Nephron (organoid): Measurements from ENCODE around the gene MLLT6.
A peak's percentile ranks its signal among the peaks of the same experiment; 100 is the strongest.

ENCODE experiments used
- H3K27ac Mint-ChIP-seq, 3 experiments: 2 replicates each; pipeline ENCODE4 v1.8.0; 2020; ENCODE audit warnings: mixed read lengths in 3 of 3, mild to moderate bottlenecking in 2 of 3, moderate library complexity in 1 of 3
- H3K27me3 Mint-ChIP-seq: 2 replicates; pipeline ENCODE4 v1.8.0; 2021; ENCODE audit warnings: low read depth, mild to moderate bottlenecking, moderate library complexity, mixed read lengths
- H3K36me3 Mint-ChIP-seq: 2 replicates; pipeline ENCODE4 v1.8.0; 2020; ENCODE audit warnings: low read depth, mixed read lengths
- H3K4me1 Mint-ChIP-seq: 2 replicates; pipeline ENCODE4 v1.8.0; 2020; ENCODE audit warnings: mixed read lengths
- H3K4me3 Mint-ChIP-seq, 3 experiments: 2 replicates each; pipeline ENCODE4 v1.8.0; 2020; ENCODE audit warnings: mild to moderate bottlenecking in 3 of 3, mixed read lengths in 3 of 3, moderate library complexity in 2 of 3
- H3K9me3 Mint-ChIP-seq: 2 replicates; pipeline ENCODE4 v1.8.0; 2020; ENCODE audit warnings: mixed read lengths
- CTCF ChIP-seq, 3 experiments: fragments of 200-600 bp; sonication (generic); IDR thresholded peaks; one replicate each; pipeline ENCODE4 v1.5.0; 2021; ENCODE audit warnings: antibody characterized with exemption in 3 of 3; ENCODE audit not compliant: unreplicated experiment in 3 of 3

Gene MLLT6

GRCh38 chr17:38740806-38741205, 35.7 kb downstream of the MLLT6 start:
- Mint-ChIP-seq H3K9me3 (no peaks in the 10 kb centered on the region), H3K4me3 (no peak overlapping the region), H3K27me3 (no peaks in the 10 kb centered on the region), H3K4me1 (peaks cover 51% of the 10 kb centered on the region), H3K36me3 (peaks cover 21% of the 10 kb centered on the region), H3K27ac (peak overlapping the region in 2 of 3 experiments; percentile 78 to 91)
- TF ChIP-seq CTCF (IDR thresholded peaks at IDR 0.05; ENCODE audit: unreplicated experiment in 3 of 3), result no peak

- Mint-ChIP-seq H3K4me3 (peak overlapping the region in 1 of 3 experiments; percentile 31), H3K9me3 (no peaks in the 10 kb centered on the region), H3K36me3 (peaks cover 25% of the 10 kb centered on the region), H3K27me3 (no peaks in the 10 kb centered on the region), H3K4me1 (peaks cover 53% of the 10 kb centered on the region), H3K27ac (peak overlapping the region; percentile 78 to 91 (median 83))
- TF ChIP-seq CTCF (IDR thresholded peaks at IDR 0.05; ENCODE audit: unreplicated experiment in 3 of 3), result no peak
These were observed 36.4 kb downstream of the MLLT6 start for GRCh38 chr17:38741461-38741860.

- no peaks in the 10 kb centered on the region for H3K27me3 Mint-ChIP-seq
- peak overlapping the region; percentile 78 to 91 (median 83) for H3K27ac Mint-ChIP-seq
- no peaks in the 10 kb centered on the region for H3K9me3 Mint-ChIP-seq
- H3K36me3 Mint-ChIP-seq, result peaks cover 25% of the 10 kb centered on the region
- H3K4me3 Mint-ChIP-seq, result peak overlapping the region; percentile 46 to 69 (median 58)
- peaks cover 56% of the 10 kb centered on the region for H3K4me1 Mint-ChIP-seq
- TF ChIP-seq CTCF (IDR thresholded peaks at IDR 0.05; ENCODE audit: unreplicated experiment in 3 of 3), result no peak
These were observed 36.9 kb downstream of the MLLT6 start for GRCh38 chr17:38741921-38742410.

- Mint-ChIP-seq H3K4me3 (peak overlapping the region; percentile 58 to 69 (median 59)), H3K27me3 (no peaks in the 10 kb centered on the region), H3K36me3 (peaks cover 25% of the 10 kb centered on the region), H3K4me1 (peaks cover 56% of the 10 kb centered on the region), H3K9me3 (no peaks in the 10 kb centered on the region), H3K27ac (peak overlapping the region; percentile 78 to 91 (median 83))
- TF ChIP-seq CTCF (IDR thresholded peaks at IDR 0.05; ENCODE audit: unreplicated experiment in 3 of 3), result no peak
These were observed 37.6 kb downstream of the MLLT6 start for GRCh38 chr17:38742411-38743308.

- H3K9me3 Mint-ChIP-seq, result no peaks in the 10 kb centered on the region
- no peak for TF ChIP-seq CTCF (IDR thresholded peaks at IDR 0.05; ENCODE audit: unreplicated experiment in 3 of 3)
- peak overlapping the region; percentile 72 to 83 (median 78) for H3K27ac Mint-ChIP-seq
- peaks cover 16% of the 10 kb centered on the region for H3K36me3 Mint-ChIP-seq
- peaks cover 56% of the 10 kb centered on the region for H3K4me1 Mint-ChIP-seq
- H3K4me3 Mint-ChIP-seq, result peak overlapping the region; percentile 34 to 72 (median 50)
- no peaks in the 10 kb centered on the region for H3K27me3 Mint-ChIP-seq
These were observed 38.6 kb downstream of the MLLT6 start for GRCh38 chr17:38743556-38744171.
